NCI-H345 treated with DMSO at 0.1 percent for 48 hours (cell line): Measurements from ENCODE around the gene KDM6A.
"Not testable (repeated sequence)": the region's sequence is repeated elsewhere in the genome, so short reads cannot be mapped to it uniquely, and the experiment has no call there.

Source experiments
- DNase-seq: peaks from one replicate; lab custom pipeline; 2025; ENCODE audit not compliant: unreplicated experiment; lab: John Stamatoyannopoulos, UW

KDM6A gene

DNA sequence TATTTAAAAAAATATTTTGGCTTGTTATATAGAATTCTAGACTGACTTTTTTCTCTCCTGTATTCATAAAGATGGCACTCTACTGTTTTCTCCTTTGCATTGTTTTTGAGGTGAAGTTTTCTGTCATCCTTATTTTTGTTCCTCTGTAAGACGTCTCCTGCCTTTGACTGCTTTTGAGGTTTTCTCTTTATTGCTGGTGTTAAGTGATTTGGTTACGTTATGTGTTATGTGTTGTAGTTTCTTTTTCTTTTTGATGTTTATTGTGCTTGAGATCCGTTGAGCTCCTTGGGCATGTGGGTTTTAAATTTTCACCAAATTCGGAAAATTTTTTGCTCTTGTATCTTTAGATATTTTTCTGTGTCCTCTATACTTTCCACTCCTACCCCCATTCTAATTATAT is 50.0 kb downstream of the KDM6A start:
- no peak for DNase-seq

DNA sequence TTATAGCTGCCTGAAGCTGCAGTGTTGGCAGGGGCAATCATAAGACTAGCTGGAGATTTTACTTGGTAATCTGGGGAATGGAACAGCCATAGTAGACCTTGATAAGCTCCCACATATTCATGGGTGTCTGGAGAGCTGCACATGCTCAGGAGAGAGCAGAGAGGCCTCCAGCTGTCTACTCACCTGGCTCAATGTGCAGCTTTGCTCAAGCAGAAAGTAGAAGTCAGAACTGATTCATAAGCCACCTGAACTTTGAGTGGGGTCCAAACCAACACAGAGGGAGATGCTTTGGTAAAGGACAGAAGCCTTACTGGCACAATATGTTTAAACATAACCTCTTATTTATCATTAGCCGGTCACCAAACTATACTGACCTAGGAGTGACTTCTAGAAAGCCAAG is 54.4 kb downstream of the KDM6A start:
- DNase-seq: no peak

- no peak for DNase-seq
These were observed 58.5 kb downstream of the KDM6A start for GRCh38 chrX:44931441-44931973.

- DNase-seq: no peak
These were observed 62.2 kb downstream of the KDM6A start for GRCh38 chrX:44935172-44935571.

- no peak for DNase-seq
These were observed 62.7 kb downstream of the KDM6A start for GRCh38 chrX:44935640-44936039.

GRCh38 chrX:44937606-44938005 is 64.6 kb downstream of the KDM6A start:
- no peak for DNase-seq

GRCh38 chrX:44938111-44938510 is 65.1 kb downstream of the KDM6A start:
- DNase-seq: no peak

DNA sequence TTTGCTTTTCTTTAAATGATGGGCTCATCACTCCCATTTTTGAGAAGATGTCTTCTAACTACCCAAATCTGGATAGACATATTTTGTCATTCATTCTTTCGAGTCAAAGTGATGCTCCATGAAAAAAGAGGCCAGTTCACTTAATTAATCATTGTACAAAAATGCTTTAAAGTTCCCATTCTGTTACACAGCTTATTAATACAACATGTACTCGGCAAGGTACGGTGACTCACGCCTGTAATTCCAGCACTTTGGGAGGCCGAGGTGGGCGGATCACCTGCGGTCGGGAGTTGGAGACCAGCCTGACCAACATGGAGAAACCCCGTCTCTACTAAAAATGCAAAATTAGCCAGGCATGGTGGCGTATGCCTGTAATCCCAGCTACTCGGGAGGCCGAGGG is 67.6 kb downstream of the KDM6A start:
- not testable (repeated sequence) for DNase-seq

DNA sequence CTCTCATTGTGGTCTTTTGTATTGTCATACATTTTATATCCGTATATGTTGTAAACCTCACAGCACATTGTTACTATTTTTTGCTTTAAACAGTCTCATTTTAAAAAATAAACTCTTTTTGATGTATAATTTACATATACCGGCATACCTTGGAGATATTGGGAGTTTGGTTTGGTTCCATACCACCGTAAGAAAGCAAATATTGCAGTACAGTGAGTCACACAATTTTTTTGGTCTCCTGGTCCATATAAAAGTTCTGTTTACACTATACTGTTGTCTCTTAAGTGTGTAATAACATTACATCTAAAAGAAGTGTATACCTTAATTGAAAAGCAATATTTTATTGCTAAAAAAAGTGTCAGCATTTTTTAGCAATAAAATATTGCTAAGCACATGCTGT is 70.0 kb downstream of the KDM6A start:
- DNase-seq: no peak

GRCh38 chrX:44944894-44945293 is 71.9 kb downstream of the KDM6A start:
- DNase-seq: no peak

GRCh38 chrX:44945736-44946135 is 72.7 kb downstream of the KDM6A start:
- DNase-seq: no peak

DNA sequence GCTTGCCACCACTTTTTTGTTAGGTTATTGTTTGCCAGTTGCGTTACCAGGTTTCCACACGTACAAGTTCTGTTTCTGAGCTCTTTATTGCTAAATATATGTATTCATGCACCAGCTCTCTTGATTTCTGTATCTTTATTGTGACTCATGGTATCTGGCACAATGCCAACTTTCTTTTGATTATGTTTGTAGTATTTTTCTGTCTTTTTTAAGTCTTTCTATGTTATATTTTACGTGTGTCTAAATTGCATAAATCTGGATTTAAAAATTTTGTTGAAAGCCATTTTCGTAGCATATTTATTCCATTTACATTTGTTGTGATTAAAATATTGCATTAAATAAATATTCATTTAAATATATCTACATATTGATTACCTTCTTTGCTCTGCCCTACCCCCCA is 73.8 kb downstream of the KDM6A start:
- DNase-seq: no peak

- no peak for DNase-seq
These were observed 75.0 kb downstream of the KDM6A start for GRCh38 chrX:44947995-44948394.

DNA sequence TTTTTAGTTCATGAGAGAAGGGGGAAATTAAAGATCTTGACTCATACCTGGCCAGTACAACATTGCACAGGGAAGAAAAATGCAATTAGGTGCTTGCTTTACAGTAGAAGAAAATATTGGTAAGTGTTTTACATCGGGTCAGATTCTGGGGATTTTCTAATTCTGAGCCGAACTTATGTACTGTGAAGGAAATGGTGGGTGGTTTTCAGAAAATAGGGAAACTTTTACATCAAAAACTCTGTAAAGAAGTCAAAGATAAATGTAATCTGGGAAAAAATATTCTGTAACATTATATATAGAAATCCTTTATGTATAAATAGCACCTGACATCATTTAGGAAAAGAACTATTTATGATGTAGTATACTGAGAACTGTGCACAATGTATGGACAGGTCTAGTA is 75.4 kb downstream of the KDM6A start:
- DNase-seq: no peak

DNA sequence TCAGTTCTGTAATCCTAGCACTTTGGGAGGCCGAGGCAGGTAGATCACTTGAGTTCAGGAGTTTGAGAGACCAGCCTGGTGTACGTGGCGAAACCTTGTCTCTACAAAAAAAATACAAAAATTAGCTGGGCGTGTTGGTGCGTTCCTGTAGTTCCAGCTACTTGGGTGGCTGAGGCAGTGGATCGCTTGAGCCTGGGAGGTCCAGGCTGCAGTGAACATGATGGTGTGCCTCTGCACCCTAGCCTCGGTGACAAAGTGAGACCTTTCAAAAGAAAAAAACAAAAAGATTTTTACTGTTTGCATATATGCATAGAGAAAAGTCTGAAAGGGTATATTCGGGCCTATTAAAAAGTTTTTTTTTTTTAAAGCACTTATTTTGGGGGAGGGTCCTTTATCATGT is 76.1 kb downstream of the KDM6A start:
- DNase-seq: no peak

DNA sequence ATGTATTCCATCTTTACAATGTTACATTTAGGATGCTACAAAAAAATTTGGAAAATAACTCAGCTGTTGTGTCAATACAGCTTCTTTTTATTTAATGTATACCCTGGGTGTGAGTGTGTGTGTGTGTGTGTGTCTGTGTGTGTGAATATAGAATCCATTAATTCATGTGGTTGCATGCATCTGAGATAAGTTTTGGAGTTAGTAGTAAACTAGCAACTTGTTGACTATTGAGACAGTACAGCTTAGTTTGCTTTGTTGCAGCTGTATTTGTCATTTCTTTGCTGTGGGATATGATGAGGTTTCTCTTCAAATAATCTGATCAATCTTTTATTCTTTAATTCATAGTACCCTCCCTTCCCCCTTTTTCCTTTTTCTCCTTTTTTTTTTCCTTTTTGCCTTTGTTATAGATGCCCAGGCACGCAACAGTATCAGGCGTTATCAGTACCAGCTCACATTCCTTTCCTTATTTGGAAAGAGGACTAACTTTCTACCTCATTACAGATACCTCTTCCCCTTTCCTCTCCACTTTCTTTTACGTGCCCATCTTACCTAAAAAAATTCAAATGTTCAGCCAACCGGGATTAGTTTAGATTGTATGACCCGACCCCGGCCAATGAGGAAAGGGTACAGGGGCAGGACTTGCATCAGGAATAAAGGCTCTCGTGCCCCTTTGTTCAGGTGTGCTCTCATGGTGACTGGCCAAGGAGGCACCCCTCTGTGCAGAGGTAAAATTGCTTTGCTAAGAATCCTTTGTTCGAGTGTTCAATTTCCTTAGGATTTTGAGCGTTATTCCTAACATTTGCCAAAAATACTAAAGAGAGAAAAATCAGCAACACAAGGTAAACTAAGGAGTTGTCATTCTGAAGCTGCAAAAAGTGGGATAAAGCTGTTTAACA is 77.7 kb downstream of the KDM6A start:
- not testable (repeated sequence) for DNase-seq

DNA sequence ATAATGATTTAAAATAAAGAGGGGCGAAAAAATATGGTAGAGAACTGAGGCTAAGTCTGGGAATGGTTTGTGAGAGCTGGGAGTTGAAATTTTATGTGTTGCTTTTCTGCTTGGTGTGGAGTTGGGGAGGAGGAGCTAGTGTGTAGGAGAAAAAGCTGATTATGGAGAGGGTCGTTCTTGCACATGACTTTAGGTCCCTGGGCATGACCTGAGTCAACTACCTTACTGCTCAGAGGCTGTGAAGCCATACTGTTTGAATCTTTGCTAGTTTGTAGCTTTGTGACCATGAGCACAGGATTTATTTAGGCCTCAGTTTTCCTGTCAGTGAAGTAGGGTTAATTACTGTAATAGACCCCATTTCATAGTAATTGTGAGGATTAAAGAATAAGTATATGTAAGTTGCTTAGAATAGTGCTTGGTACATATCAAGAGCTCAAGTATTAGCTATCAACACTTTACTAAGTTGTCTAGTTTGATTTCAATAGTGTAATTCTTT is 78.6 kb downstream of the KDM6A start:
- no peak for DNase-seq

- DNase-seq: no peak
These were observed 79.5 kb downstream of the KDM6A start for GRCh38 chrX:44952329-44953027.

DNA sequence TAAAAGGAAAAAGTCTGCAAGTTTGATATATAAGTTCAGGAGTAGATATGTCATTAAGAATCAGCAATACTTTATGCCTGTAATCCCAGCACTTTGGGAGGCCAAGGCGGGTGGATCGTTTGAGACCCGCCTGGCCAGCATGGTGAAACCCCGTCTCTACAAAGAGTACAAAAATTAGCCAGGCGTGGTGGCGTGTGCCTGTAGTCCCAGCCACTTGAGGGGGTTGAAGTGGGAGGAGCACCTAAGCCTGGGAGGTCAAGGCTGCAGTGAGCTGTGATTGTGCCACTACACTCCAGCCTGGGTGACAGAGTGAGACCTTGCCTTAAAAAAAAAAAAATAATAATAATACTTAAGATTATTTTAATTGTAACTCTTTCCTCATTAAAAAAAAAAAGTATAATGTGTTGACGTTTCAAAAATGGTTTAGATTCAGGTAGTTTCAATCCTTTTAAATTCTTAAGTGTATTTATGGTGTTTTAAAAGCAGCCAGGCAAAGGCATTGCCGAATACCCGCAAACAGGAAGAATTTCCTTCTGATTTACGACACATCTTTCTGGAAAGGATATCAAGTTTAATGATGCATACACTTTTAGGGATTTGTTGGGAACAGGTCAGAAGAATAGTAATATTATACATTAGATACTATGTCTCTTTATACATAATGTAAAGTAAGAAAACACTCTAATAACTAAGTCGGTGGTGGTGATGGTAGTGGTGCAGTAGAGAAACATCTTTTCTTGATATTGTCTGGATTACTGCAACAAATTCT is 80.9 kb downstream of the KDM6A start:
- no peak for DNase-seq

DNA sequence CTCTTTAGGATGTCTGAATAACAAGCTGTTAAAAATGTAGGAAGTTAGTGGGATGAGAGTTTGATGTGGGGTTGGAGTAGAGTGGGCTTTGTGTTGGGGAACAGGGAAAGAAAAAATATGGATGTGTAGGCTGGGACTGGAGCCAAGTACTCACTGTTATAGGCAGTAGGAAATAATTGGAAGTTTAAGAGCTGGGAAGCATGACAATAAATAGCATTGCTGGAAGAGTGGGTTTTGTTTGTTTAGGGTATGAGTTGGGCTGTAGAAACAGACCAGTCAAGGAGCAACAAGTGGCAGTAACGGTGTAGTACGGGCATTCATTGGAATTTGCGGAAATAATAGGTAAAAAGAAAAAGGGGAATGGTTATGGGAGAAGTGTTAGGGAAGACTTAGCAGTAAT is 81.6 kb downstream of the KDM6A start:
- peak; percentile 28 for DNase-seq

- DNase-seq: no peak
These were observed 84.9 kb downstream of the KDM6A start for GRCh38 chrX:44957848-44958247.
